ENCODE measurements around the gene GGCX. TPM values are rescaled to one million over a fixed set of nuclear protein-coding genes. Genes with fewer than 3 reads are reported as not detected.

The GGCX gene
- total and polyA plus RNA-seq, 12 donors: 14.0 to 31.1 (median 21.6) TPM

GRCh38 chr2:85601771-85602475 lies 40.6 kb upstream of the GGCX start:
- H3K27ac ChIP-seq: peak overlapping the region; percentile 71 to 94 (median 88)
- intact Hi-C loops (cut with DNase I): loop anchor here in 5 of 10 donors (2.0 to 5.0 kb wide), 2 partner anchors 40 to 41 kb away; partner anchors contain the start of gene GGCX (in 5 of the 5)
- no peaks in the 10 kb centered on the region for H3K9me3 ChIP-seq
- H3K4me1 ChIP-seq: peaks cover 6 to 61% (median 51%) of the 10 kb centered on the region in 9 donors
- peak; percentile 45 to 70 (median 63) for ATAC-seq
- peaks cover 0 to 51% (median 11%) of the 10 kb centered on the region in 9 donors for H3K36me3 ChIP-seq
- no peaks in the 10 kb centered on the region for H3K27me3 ChIP-seq
- peak overlapping the region; percentile 64 to 92 (median 75) for H3K4me3 ChIP-seq
- WGBS, 2 donors: 5 to 6% methylated on average over 35 to 36 of the region's 36 CpGs
- TF ChIP-seq, protein P1, sequence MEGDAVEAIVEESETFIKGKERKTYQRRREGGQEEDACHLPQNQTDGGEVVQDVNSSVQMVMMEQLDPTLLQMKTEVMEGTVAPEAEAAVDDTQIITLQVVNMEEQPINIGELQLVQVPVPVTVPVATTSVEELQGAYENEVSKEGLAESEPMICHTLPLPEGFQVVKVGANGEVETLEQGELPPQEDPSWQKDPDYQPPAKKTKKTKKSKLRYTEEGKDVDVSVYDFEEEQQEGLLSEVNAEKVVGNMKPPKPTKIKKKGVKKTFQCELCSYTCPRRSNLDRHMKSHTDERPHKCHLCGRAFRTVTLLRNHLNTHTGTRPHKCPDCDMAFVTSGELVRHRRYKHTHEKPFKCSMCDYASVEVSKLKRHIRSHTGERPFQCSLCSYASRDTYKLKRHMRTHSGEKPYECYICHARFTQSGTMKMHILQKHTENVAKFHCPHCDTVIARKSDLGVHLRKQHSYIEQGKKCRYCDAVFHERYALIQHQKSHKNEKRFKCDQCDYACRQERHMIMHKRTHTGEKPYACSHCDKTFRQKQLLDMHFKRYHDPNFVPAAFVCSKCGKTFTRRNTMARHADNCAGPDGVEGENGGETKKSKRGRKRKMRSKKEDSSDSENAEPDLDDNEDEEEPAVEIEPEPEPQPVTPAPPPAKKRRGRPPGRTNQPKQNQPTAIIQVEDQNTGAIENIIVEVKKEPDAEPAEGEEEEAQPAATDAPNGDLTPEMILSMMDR (IDR thresholded peaks at IDR 0.05): no peak
- DNase-seq: peak; percentile 72 to 79

- Histone ChIP-seq H3K4me3 (peak overlapping the region in 9 of 10 donors; percentile 64 to 92 (median 75)), H3K9me3 (no peaks in the 10 kb centered on the region), H3K36me3 (peaks cover 0 to 53% (median 11%) of the 10 kb centered on the region in 9 donors), H3K27ac (peak overlapping the region in 9 of 10 donors; percentile 71 to 94 (median 89)), H3K4me1 (peaks cover 6 to 61% (median 51%) of the 10 kb centered on the region in 9 donors), H3K27me3 (no peaks in the 10 kb centered on the region)
- intact Hi-C loops (cut with DNase I): loop anchor here in 4 of 10 donors (5.0 kb wide), 1 partner anchor 39 kb away; the partner anchor contains the start of gene GGCX (in 4 of the 4)
- ATAC-seq: no peak
- TF ChIP-seq, protein P1 (IDR thresholded peaks at IDR 0.05): no peak
- 80 to 83% methylated on average over 6 of the region's 6 CpGs for WGBS, 2 donors
- no peak for DNase-seq
Measured at GRCh38 chr2:85600951-85601770, 39.9 kb upstream of the GGCX start.

GRCh38 chr2:85600235-85600575 lies 38.9 kb upstream of the GGCX start:
- DNase-seq: no peak
- H3K27ac ChIP-seq: peak overlapping the region in 1 of 10 donors; percentile 21
- TF ChIP-seq, protein P1 (IDR thresholded peaks at IDR 0.05): no peak
- no peak for ATAC-seq
- H3K36me3 ChIP-seq: peaks cover 0 to 45% (median 11%) of the 10 kb centered on the region in 9 donors
- no peaks in the 10 kb centered on the region for H3K27me3 ChIP-seq
- intact Hi-C loops (cut with DNase I): loop anchor here in 4 of 10 donors (5.0 kb wide), 1 partner anchor 38 kb away; the partner anchor contains the start of gene GGCX (in 4 of the 4)
- WGBS, 2 donors: 94 to 95% methylated on average over 3 of the region's 3 CpGs
- H3K4me3 ChIP-seq: no peak overlapping the region
- peaks cover 4 to 54% (median 44%) of the 10 kb centered on the region in 9 donors for H3K4me1 ChIP-seq
- no peaks in the 10 kb centered on the region for H3K9me3 ChIP-seq

Measured in heart right ventricle (tissue), 16 donors.